ENCODE measurements around the gene B3GNT7. TPM values are rescaled to one million over a fixed set of nuclear protein-coding genes. Genes with fewer than 3 reads are reported as not detected.
"Not testable (repeated sequence)": the region's sequence is repeated elsewhere in the genome, so short reads cannot be mapped to it uniquely, and the experiment has no call there.

The B3GNT7 gene
- polyA plus RNA-seq, 1 donor (not counting 4 experiments of a cell fraction or from before 2014, with no cell fraction given) = not detected

DNA sequence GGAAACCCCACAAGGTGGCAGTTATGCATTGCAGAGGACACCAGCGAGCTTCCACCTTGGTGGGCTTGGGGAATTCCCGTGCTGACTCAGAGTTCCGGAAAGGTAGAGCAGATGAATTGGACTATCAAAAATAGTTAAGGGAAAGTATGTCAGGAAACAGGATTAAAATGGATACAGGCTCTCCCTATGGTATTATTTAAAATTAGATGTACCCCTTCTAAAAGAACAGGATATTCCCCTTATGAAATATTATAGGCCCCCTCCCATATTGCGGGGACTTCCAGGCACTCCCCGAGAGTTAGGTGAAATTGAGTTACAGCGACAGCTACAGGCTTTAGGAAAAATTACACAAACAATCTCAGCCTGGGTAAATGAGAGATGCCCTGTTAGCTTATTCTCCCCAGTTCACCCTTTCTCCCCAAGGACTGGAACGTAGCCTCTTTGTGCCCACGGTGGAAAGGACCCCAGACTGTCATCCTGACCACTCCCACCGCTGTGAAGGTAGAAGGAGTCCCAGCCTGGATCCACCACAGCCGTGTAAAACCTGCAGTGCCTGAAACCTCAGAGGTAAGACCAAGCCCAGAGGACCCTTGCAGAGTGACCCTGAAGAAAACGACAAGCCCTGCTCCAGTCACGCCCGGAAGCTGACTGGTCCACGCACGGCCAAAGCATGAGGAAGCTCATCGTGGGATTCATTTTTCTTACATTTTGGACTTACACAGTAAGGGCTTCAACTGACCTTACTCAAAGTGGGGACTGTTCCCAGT, 10.3 kb downstream of the B3GNT7 start:
- H3K27ac ChIP-seq (ENCODE audit: control insufficient read depth, insufficient read depth, low read length); FAIRE-seq; DNase-seq (ENCODE audit: low read depth, low spot score); H3K4me1 ChIP-seq (ENCODE audit: control insufficient read depth, extremely low read depth, insufficient read depth, low read length); dilution Hi-C loops (cut with MboI; ENCODE audit: extremely low pct_ligation_motif_present, low sequenced_read_pairs); H3K9me1 ChIP-seq (ENCODE audit: control insufficient read depth, extremely low read depth, insufficient read depth, low read length); H3K4me3 ChIP-seq (ENCODE audit: control insufficient read depth in 2 of 3, extremely low read depth in 1 of 3, insufficient read depth in 2 of 3, low read depth in 1 of 3, low read length in 3 of 3); H4K20me1 ChIP-seq (ENCODE audit: control insufficient read depth, extremely low read depth, insufficient read depth, low read length); H3K36me3 ChIP-seq (ENCODE audit: control insufficient read depth in 2 of 2, extremely low read depth in 1 of 2, insufficient read depth in 2 of 2, low read length in 2 of 2); H3K27me3 ChIP-seq (ENCODE audit: control insufficient read depth, extremely low read depth, insufficient read depth, low read length); H3K9me3 ChIP-seq (ENCODE audit: control insufficient read depth, low read depth, low read length); H3K79me2 ChIP-seq (ENCODE audit: control insufficient read depth, insufficient read depth, low read length); H3K4me2 ChIP-seq (ENCODE audit: control insufficient read depth, extremely low read depth, insufficient read depth, low read depth, low read length): not testable (repeated sequence)
- Histone ChIP-seq H3K9ac (ENCODE audit: control insufficient read depth, extremely low read depth, insufficient read depth, low read length) (peak overlapping the region; percentile 22), H2AFZ (ENCODE audit: control insufficient read depth, low read length) (peak overlapping the region; percentile 80)
- TF ChIP-seq, protein P1, sequence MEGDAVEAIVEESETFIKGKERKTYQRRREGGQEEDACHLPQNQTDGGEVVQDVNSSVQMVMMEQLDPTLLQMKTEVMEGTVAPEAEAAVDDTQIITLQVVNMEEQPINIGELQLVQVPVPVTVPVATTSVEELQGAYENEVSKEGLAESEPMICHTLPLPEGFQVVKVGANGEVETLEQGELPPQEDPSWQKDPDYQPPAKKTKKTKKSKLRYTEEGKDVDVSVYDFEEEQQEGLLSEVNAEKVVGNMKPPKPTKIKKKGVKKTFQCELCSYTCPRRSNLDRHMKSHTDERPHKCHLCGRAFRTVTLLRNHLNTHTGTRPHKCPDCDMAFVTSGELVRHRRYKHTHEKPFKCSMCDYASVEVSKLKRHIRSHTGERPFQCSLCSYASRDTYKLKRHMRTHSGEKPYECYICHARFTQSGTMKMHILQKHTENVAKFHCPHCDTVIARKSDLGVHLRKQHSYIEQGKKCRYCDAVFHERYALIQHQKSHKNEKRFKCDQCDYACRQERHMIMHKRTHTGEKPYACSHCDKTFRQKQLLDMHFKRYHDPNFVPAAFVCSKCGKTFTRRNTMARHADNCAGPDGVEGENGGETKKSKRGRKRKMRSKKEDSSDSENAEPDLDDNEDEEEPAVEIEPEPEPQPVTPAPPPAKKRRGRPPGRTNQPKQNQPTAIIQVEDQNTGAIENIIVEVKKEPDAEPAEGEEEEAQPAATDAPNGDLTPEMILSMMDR (optimal IDR thresholded peaks at IDR 0.05 in 1 of 3, IDR thresholded peaks at IDR 0.05 in 1 of 3, conservative IDR thresholded peaks at IDR 0.05 in 1 of 3; ENCODE audit: extremely low read depth in 1 of 3, insufficient read depth in 2 of 3, low read length in 3 of 3) = peak; percentile 7 to 34 (median 24)

GRCh38 chr2:231407686-231408085, 12.2 kb downstream of the B3GNT7 start:
- FAIRE-seq = not testable (repeated sequence)

DNA sequence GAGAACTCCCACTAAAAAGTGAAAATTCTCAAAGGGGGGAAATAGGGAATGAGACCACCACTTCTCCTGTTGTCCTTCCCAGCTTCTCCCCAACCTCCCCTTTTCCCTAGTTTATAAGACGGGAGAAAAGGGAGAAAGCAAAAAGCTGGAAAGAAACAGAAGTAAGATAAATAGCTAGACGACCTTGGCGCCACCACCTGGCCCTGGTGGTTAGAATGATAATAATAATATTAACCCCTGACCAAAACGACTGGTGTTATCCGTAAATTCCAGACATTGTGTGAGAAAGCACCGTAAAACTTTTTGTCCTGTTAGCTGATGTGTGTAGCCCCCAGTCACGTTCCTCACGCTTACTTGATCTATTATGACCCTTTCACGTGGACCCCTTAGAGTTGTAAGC, 12.8 kb downstream of the B3GNT7 start:
- dilution Hi-C loops (cut with MboI; ENCODE audit: extremely low pct_ligation_motif_present, low sequenced_read_pairs); H3K9me1 ChIP-seq (ENCODE audit: control insufficient read depth, extremely low read depth, insufficient read depth, low read length); H3K4me1 ChIP-seq (ENCODE audit: control insufficient read depth, extremely low read depth, insufficient read depth, low read length); H3K27ac ChIP-seq (ENCODE audit: control insufficient read depth, insufficient read depth, low read length); H3K9ac ChIP-seq (ENCODE audit: control insufficient read depth, extremely low read depth, insufficient read depth, low read length); H4K20me1 ChIP-seq (ENCODE audit: control insufficient read depth, extremely low read depth, insufficient read depth, low read length); FAIRE-seq; H3K79me2 ChIP-seq (ENCODE audit: control insufficient read depth, insufficient read depth, low read length); H2AFZ ChIP-seq (ENCODE audit: control insufficient read depth, low read length); H3K4me2 ChIP-seq (ENCODE audit: control insufficient read depth, extremely low read depth, insufficient read depth, low read depth, low read length); DNase-seq (ENCODE audit: low read depth, low spot score); H3K9me3 ChIP-seq (ENCODE audit: control insufficient read depth, low read depth, low read length); H3K27me3 ChIP-seq (ENCODE audit: control insufficient read depth, extremely low read depth, insufficient read depth, low read length); H3K4me3 ChIP-seq (ENCODE audit: control insufficient read depth in 2 of 3, extremely low read depth in 1 of 3, insufficient read depth in 2 of 3, low read depth in 1 of 3, low read length in 3 of 3); H3K36me3 ChIP-seq (ENCODE audit: control insufficient read depth in 2 of 2, extremely low read depth in 1 of 2, insufficient read depth in 2 of 2, low read length in 2 of 2): not testable (repeated sequence)

More at GRCh38 chr2:231407686-231408085, 12.2 kb downstream of the B3GNT7 start:
- dilution Hi-C loops (cut with MboI; ENCODE audit: extremely low pct_ligation_motif_present, low sequenced_read_pairs); H3K9me3 ChIP-seq (ENCODE audit: control insufficient read depth, low read depth, low read length); H3K79me2 ChIP-seq (ENCODE audit: control insufficient read depth, insufficient read depth, low read length); H3K27me3 ChIP-seq (ENCODE audit: control insufficient read depth, extremely low read depth, insufficient read depth, low read length); H2AFZ ChIP-seq (ENCODE audit: control insufficient read depth, low read length); H3K4me1 ChIP-seq (ENCODE audit: control insufficient read depth, extremely low read depth, insufficient read depth, low read length); H3K9me1 ChIP-seq (ENCODE audit: control insufficient read depth, extremely low read depth, insufficient read depth, low read length); DNase-seq (ENCODE audit: low read depth, low spot score); H4K20me1 ChIP-seq (ENCODE audit: control insufficient read depth, extremely low read depth, insufficient read depth, low read length); H3K27ac ChIP-seq (ENCODE audit: control insufficient read depth, insufficient read depth, low read length); H3K4me3 ChIP-seq (ENCODE audit: control insufficient read depth in 2 of 3, extremely low read depth in 1 of 3, insufficient read depth in 2 of 3, low read depth in 1 of 3, low read length in 3 of 3); H3K4me2 ChIP-seq (ENCODE audit: control insufficient read depth, extremely low read depth, insufficient read depth, low read depth, low read length); H3K9ac ChIP-seq (ENCODE audit: control insufficient read depth, extremely low read depth, insufficient read depth, low read length); H3K36me3 ChIP-seq (ENCODE audit: control insufficient read depth in 2 of 2, extremely low read depth in 1 of 2, insufficient read depth in 2 of 2, low read length in 2 of 2): not testable (repeated sequence)

Measured in keratinocyte (primary cell).